HG03439 (cell line): ENCODE data around the gene PRADC1.

Experiments used
- ATAC-seq: cut with Tn5 transposase; IDR thresholded peaks from one replicate; pipeline ENCODE4 v1.9.1; 2021; ENCODE audit warnings: mild to moderate bottlenecking, moderate library complexity; ENCODE audit not compliant: unreplicated experiment

The PRADC1 gene

GRCh38 chr2:73238149-73238548 is 5.1 kb upstream of the PRADC1 start:
- ATAC-seq: no peak

- no peak for ATAC-seq
Measured at GRCh38 chr2:73237168-73237567, 4.1 kb upstream of the PRADC1 start.

DNA sequence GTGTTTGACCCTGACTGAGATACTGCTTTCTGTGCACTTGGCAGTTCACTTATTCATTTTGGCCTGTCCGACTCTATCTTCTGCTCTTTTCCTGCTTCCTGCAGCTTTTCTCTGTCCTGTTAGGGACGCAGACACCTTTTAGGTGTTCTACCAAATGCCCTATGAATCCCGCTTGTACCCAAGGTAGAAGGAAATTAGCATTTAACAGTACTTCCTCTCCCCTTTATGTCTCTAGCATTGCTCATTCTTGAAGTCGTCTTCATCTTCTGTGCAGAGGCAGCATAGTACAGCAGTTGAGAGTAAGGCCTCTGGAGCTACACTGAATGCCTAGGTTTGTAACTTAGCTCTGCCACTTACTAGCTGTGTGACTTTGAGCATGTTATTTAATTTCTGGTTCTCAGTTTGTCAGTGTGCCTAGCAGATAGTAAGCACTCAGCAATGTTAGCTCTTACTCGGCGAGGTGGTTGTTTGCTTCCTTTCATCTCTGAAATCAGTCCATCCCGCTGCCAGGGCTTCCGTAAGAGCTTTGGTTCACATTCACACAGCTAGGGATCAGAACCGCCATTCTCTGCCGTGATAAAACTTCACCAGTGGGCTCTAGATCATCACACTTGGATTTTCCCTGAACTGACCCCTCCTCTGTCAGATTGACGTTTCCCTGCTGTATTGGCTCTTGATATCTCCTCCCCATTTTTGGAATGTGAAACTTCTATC is 2.4 kb upstream of the PRADC1 start:
- no peak for ATAC-seq

DNA sequence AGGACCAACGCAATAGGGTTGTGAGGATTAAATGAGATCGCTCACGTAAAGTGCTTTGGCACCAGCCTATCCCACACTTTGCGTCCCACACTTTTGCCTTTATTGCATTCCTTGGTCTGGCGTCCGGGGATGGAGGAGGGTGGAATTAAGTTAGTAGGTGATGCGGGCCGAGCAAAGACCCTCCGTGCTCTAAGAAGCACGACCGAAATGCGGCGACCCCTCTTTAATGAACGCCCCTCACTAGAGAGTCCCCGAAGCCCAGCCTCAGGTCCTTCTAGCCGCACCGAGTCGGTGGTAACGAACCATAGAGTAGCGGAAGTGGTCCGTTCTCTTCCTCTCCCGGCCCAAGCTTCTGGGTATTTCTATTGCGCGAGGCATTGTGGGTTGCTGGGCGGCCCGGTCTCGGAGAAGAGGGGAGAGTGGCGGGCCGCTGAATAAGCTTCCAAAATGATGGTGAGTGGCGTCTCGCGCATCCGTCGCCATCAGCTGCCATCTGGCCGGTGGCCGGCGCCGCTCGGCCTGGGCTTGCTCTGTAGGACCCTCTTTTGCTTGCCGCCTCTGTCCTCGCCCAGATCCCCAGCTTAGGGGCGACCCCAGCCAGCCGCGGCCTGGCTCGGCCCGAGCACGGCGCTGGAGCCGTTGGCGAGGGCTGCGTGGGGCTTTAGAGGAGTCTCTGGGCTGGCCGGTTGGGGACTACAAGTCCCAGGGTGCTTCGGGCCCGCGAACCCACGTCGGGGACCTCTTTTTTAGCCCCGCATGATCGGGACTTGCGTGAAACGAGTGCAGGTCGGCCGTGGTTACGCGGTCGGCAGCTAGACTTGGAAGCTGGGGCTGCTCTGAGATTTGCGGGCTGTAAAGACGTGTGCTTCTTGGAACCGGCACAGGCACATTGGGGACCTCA is 1.1 kb upstream of the PRADC1 start, which contains the start of gene CCT7:
Gene CCT7, plus strand, starts transcription at position 377 of the 901 bp plus-strand sequence. Its CDS starts 71 bp downstream, at position 448.
- ATAC-seq: peak; percentile 75

- ATAC-seq: peak; percentile 2
Measured at GRCh38 chr2:73232403-73233153, 461 bp downstream of the PRADC1 start.

DNA sequence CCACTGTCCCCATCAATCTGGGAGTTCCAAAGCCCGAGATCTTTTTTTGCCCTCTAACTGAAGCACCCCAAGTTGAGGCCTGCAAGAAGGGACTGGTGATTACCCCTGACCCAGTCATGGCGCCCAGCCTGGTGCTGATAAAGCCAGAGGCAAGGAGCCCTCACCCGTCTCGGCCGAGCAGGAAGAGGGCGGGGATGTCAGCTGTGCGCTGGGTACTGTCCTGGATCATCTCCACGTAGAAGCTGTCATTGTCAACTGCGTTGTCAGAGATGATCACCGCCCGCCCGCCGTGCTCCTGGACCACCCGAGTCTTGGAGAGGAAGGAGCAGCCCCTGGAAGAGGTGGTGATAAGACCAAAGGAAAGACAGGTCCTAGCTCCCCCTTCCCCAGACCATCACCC is 4.4 kb downstream of the PRADC1 start:
- no peak for ATAC-seq

GRCh38 chr2:73227086-73227485 is 6.0 kb downstream of the PRADC1 start:
- no peak for ATAC-seq

DNA sequence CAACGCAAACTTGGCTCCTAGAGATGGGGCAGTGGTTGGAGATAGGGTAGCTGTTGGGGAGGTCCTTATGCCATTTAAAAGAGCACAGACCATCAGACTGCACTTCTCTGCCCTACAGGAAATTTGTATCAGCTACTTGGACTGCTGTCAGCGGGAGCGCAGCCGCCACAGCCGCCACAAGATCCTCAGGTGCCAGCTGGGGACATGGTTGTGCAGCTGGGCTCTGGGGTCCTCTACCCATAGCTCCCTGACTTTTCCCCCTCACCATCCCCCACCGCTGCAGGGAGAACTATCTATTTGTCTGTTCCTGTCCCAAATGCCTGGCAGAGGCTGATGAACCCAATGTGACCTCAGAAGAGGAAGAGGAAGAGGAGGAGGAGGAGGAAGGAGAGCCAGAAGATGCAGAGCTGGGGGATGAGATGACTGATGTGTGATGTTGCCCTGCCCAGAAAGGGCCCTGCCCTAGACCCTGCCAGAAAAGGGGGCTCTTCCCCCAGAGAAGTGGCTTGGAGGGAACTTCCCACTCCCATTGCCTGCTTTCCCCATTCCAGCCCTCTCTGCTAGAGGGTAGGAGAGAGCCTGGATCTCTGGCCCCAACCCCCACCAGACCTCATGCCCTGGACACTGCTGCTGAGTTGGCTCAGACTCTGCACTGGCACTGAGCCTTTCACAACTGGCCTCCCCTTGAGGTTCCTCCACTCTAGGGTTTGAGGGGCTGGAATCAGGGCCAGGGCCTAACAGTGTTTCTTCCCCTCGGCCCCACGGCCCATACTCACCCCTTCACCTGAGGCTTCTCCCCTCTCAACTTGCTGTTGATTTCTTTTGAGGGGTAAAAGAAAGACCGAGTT is 7.3 kb downstream of the PRADC1 start:
- ATAC-seq: no peak

DNA sequence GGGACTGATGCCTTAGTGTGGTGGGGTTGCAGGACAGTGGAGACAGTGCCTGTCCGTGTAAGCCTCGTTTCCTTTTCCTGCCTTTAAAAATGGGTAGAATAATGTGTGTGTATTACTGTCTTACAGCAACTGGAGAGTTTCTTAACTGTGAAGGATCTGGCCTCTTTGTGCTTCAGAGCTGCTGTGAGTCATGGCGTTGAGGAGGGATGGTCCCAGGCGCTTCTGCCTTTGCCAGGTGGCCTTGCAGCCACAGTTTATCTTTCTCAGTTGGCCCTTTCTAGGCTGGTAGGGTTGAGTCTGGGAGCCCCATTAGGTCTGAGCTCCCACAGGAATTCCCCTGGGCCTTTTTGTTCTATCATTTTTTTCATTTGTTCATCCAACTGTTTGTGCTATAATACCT is 9.2 kb downstream of the PRADC1 start:
- no peak for ATAC-seq

GRCh38 chr2:73218298-73218697 is 14.7 kb downstream of the PRADC1 start:
- ATAC-seq: no peak

- no peak for ATAC-seq
Measured at GRCh38 chr2:73217826-73218225, 15.2 kb downstream of the PRADC1 start.

GRCh38 chr2:73217160-73217559 is 15.9 kb downstream of the PRADC1 start:
- ATAC-seq: no peak

- ATAC-seq: no peak
Measured at GRCh38 chr2:73215254-73215653, 17.8 kb downstream of the PRADC1 start.

GRCh38 chr2:73214120-73215035 is 18.7 kb downstream of the PRADC1 start, which contains the start of gene SMYD5:
SMYD5 (plus strand) TSS chr2:73214245; CDS start chr2:73214267, 22 bp downstream.
- peak; percentile 96 for ATAC-seq

DNA sequence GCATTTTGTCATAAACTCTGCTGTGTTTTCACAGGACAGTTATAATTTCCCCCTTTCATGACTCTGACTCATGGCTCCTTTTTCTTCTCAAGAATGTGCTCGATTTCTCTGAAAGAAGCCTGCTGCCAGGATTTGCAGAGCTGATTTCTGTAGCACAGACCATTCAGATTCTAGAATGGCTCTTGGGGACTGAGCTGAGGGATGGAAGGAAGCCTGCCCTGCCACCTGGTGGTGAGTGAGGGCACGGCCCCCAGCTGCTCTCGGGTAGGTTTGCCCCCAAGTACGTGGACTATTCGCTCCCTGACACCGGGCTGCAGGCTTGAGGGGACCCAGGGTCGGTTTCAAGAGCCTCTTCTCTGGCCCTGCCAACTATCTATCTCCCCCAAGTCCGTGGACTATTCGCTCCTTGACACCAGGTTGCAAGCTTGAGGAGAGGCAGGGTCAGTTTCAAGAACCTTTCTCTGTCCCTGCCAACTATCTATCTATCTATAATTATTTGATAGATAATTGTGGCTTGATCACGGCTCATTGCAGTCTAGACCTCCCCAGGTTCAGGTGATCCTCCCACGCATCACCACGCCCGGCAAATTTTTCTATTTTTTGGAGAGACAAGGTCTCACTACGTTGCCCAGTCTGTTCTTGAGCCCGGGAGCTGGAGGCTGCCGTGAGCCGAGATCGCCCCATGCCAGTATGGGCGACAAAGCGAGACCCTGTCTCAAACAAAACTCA is 20.4 kb downstream of the PRADC1 start:
- ATAC-seq: peak; percentile 60

DNA sequence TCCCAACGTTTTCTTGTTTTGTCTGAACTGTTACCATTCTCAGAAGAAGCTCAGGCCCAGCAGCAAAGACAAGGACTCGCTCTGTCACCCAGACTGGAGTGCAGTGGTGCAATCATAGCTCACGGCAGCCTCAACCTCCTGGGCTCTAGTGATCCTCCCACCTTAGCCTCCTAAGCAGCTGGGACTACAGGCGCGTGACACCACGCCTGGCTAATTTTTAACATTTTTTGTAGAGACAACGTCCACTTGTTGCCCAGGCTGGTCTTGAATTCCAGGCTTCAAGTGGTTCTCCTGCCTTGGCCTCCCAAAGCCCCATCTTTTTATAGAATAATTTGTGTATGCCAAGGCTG is 21.0 kb downstream of the PRADC1 start:
- ATAC-seq: no peak

- no peak for ATAC-seq
Measured at GRCh38 chr2:73210696-73211095, 22.3 kb downstream of the PRADC1 start.

- ATAC-seq: no peak
Measured at GRCh38 chr2:73210019-73210418, 23.0 kb downstream of the PRADC1 start.

GRCh38 chr2:73208258-73208657 is 24.8 kb downstream of the PRADC1 start:
- no peak for ATAC-seq
